ENCODE measurements around the gene ACAD8. TPM values are rescaled to one million over a fixed set of nuclear protein-coding genes. Genes with fewer than 3 reads are reported as not detected.

ACAD8 gene
- total and polyA plus RNA-seq, 8 donors: 31.5 to 48.8 (median 38.8) TPM

DNA sequence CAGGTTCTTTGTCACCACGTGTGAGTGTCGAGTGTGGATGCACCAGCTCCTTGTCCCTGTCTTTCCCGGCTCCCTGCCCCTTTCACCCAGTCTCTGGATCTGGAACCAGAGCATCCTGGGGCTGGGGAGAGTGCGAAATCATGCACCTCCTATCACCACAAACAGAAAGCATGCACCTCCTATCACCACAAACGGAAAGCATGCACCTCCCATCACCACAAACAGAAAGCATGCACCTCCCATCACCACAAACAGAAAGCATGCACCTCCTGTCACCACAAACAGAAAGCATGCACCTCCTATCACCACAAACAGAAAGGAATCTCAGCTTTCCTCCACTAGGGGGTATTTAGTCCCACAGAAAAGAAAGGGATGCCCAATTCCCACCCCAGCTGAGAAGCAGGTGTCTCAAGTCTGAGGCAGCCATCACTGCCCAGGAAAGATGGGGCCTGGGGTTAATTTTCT lies 16.9 kb downstream of the ACAD8 start:
- intact Hi-C loops (cut with DNase I): no loop called here
- H3K27me3 ChIP-seq: peaks cover 28 to 57% of the 10 kb centered on the region in 2 donors
- ATAC-seq: no peak
- H3K9me3 ChIP-seq: no peaks in the 10 kb centered on the region
- TF ChIP-seq, protein P1, sequence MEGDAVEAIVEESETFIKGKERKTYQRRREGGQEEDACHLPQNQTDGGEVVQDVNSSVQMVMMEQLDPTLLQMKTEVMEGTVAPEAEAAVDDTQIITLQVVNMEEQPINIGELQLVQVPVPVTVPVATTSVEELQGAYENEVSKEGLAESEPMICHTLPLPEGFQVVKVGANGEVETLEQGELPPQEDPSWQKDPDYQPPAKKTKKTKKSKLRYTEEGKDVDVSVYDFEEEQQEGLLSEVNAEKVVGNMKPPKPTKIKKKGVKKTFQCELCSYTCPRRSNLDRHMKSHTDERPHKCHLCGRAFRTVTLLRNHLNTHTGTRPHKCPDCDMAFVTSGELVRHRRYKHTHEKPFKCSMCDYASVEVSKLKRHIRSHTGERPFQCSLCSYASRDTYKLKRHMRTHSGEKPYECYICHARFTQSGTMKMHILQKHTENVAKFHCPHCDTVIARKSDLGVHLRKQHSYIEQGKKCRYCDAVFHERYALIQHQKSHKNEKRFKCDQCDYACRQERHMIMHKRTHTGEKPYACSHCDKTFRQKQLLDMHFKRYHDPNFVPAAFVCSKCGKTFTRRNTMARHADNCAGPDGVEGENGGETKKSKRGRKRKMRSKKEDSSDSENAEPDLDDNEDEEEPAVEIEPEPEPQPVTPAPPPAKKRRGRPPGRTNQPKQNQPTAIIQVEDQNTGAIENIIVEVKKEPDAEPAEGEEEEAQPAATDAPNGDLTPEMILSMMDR (IDR thresholded peaks at IDR 0.05): no peak
- no peak overlapping the region for H3K27ac ChIP-seq
- H3K4me3 ChIP-seq: no peak overlapping the region
- peaks cover 0 to 2% of the 10 kb centered on the region in 2 donors for H3K36me3 ChIP-seq
- DNase-seq: no peak
- peaks cover 12 to 20% of the 10 kb centered on the region in 2 donors for H3K4me1 ChIP-seq

DNA sequence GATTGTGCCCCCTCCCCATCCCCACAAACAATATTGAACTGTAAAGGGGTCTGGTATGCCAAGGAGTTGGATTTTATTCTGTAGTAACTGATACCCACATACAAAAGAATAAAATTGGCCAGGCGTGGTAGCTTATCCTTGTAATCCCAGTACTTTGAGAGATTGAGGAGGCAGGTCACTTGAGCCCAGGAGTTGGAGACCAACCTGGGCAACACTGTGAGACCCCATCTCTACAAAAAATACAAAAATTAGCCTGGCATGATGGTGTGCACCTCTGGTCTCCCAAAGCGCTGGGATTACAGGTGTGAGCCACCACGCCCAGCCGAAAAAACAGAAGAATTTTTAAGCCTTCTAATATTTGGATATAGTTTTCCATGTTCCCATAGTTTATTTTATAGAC lies 18.6 kb downstream of the ACAD8 start:
- H3K27me3 ChIP-seq: peaks cover 45 to 74% of the 10 kb centered on the region in 2 donors
- TF ChIP-seq, protein P1 (IDR thresholded peaks at IDR 0.05): no peak
- peaks cover 16 to 26% of the 10 kb centered on the region in 2 donors for H3K4me1 ChIP-seq
- H3K36me3 ChIP-seq: no peaks in the 10 kb centered on the region
- no peak overlapping the region for H3K27ac ChIP-seq
- DNase-seq (no peak), ATAC-seq (no peak)
- no peak overlapping the region for H3K4me3 ChIP-seq
- intact Hi-C loops (cut with DNase I): no loop called here
- H3K9me3 ChIP-seq: no peaks in the 10 kb centered on the region

DNA sequence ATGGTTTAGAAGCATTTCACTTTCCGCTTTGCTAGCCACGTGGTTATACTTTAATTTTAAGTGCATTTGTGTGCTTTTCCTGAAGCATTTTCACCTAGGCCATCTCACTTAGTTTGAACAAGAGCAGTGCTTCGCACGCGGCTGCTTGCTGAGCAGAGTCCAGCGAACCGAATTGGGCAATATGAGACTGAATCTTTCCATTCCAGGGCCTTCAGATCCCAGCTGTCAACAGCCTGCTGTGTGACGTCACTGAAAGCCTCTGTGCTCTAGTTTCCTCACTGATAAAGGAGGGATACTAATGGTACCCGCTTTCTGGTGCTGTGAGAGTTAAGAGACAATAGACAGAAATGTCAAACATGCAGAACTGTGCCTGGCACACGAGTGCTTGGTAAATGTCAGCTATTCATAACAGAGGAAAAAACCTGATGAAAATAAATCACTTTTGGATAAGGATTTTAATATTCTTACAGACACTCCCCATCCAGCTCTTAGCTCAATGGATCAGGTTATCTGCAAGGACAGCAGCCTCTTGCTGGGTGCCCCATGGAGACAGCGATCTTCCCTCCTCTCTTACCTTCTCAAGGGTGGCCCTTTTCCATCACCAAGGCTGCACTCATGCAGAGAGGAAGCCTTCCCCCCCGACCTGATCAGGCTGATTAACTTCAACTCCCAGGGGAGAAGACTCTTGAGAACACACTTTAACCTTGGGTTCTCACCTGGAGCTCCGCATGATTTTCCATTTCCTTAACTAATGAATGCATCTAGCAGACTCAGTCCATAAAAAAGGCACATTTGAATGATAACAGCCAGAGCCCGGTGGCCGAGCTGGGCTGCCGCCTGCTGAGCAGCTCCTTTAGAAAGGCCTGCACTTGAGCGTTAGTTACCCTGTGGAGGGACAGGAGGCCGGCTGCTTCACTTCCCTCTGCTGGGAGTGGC lies 19.3 kb downstream of the ACAD8 start:
- Histone ChIP-seq H3K4me3 (no peak overlapping the region), H3K27ac (no peak overlapping the region), H3K4me1 (peaks cover 15 to 25% of the 10 kb centered on the region in 2 donors), H3K27me3 (peaks cover 51 to 80% of the 10 kb centered on the region in 2 donors), H3K9me3 (no peaks in the 10 kb centered on the region), H3K36me3 (no peaks in the 10 kb centered on the region)
- intact Hi-C loops (cut with DNase I): no loop called here
- no peak for ATAC-seq
- TF ChIP-seq, protein P1 (IDR thresholded peaks at IDR 0.05): no peak
- DNase-seq: peak in 2 of 4 donors; percentile 66 to 79

DNA sequence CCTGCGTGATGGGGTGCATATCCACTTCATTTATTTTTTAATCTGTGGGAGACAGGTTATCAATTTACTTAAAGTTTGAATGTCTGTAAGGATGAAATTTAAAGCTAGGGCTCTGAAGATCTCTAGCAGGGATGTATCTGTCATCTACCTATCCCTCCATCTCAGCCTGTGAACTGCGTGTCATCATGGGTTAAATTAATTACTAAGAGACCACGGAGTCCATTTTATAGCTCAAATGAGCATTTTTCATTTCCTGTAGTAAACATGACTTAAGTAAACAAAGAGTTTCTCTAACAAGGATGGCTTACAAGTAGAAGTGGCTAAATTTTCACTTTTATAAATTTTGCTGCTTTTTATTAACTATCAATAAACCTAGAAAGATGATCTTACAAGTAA lies 19.9 kb downstream of the ACAD8 start:
- peaks cover 15 to 22% of the 10 kb centered on the region in 2 donors for H3K4me1 ChIP-seq
- H3K27ac ChIP-seq: no peak overlapping the region
- TF ChIP-seq, protein P1 (IDR thresholded peaks at IDR 0.05): no peak
- H3K36me3 ChIP-seq: no peaks in the 10 kb centered on the region
- intact Hi-C loops (cut with DNase I): no loop called here
- DNase-seq (no peak), ATAC-seq (no peak)
- no peak overlapping the region for H3K4me3 ChIP-seq
- H3K9me3 ChIP-seq: no peaks in the 10 kb centered on the region
- H3K27me3 ChIP-seq: peaks cover 58 to 87% of the 10 kb centered on the region in 2 donors

DNA sequence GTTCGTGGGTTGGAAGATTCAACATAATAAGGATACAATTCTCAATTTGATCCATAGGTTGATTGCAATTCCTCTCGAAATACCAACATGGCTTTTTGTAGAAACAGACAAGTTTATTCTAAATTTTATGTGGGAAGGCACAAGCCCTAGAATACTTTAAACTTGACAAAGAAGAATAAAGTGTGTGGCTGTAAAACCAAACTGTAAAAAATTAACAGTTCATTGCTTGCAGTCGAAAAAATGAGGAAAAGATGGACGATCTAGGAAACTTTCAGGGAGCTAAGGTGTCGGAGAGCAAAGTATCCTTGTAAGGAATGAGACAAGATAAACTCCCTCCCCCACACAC lies 21.8 kb downstream of the ACAD8 start:
- DNase-seq (no peak), ATAC-seq (no peak)
- H3K9me3 ChIP-seq: no peaks in the 10 kb centered on the region
- intact Hi-C loops (cut with DNase I): no loop called here
- H3K27ac ChIP-seq: no peak overlapping the region
- H3K4me1 ChIP-seq: peaks cover 15 to 22% of the 10 kb centered on the region in 2 donors
- TF ChIP-seq, protein P1 (IDR thresholded peaks at IDR 0.05): no peak
- no peak overlapping the region for H3K4me3 ChIP-seq
- no peaks in the 10 kb centered on the region for H3K36me3 ChIP-seq
- peaks cover 71 to 100% of the 10 kb centered on the region in 2 donors for H3K27me3 ChIP-seq
